ENCODE data around the gene UNC13D.

GRCh38 chr17:75824050-75824552, 20.1 kb downstream of the UNC13D start:
- TF ChIP-seq CTCF (IDR thresholded peaks at IDR 0.05 in 2 of 3, conservative IDR thresholded peaks at IDR 0.05 in 1 of 3; ENCODE audit: borderline replicate concordance in 1 of 3, insufficient read depth in 1 of 3, low read depth in 2 of 3, low read length in 2 of 3): no peak
- no peak for TF ChIP-seq POLR2AphosphoS5 (IDR thresholded peaks at IDR 0.05; ENCODE audit: low read depth, low read length)
- no peak for TF ChIP-seq TCF7L2 (IDR thresholded peaks at IDR 0.05; ENCODE audit: borderline replicate concordance, extremely low read depth, insufficient read depth, insufficient read length)
- TF ChIP-seq EGR1 (IDR thresholded peaks at IDR 0.05; ENCODE audit: low read depth): no peak
- TF ChIP-seq POLR2A (IDR thresholded peaks at IDR 0.05; ENCODE audit: borderline replicate concordance, extremely low read depth, insufficient read depth, insufficient read length): no peak
- TF ChIP-seq ATF3 (IDR thresholded peaks at IDR 0.05): no peak
- TF ChIP-seq YY1 (IDR thresholded peaks at IDR 0.05; ENCODE audit: extremely low read depth, insufficient replicate concordance, low read depth, low read length): no peak
- no peak for TF ChIP-seq MAX (IDR thresholded peaks at IDR 0.05)
